ENCODE results near the gene TFPI2.

The TFPI2 gene

DNA sequence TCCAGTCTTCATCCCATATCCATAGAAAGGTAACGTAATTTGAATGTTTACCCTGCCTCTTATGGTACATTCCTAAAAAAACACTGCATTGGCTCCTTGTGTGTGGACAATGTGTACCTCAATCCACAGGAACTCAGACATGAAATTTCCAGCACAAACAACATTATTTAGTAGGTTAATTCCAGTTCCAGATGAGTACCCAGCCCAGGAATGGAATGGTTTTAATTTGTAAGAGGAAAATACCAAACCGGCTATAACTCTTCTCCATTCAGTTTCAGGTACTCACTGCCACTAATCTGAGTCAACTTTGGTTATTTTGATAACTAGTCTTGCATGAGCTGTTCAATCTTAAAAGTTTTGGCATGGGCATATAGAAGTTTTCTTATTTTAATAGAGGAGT, 39.0 kb downstream of the TFPI2 start:
- no peak for DNase-seq

DNA sequence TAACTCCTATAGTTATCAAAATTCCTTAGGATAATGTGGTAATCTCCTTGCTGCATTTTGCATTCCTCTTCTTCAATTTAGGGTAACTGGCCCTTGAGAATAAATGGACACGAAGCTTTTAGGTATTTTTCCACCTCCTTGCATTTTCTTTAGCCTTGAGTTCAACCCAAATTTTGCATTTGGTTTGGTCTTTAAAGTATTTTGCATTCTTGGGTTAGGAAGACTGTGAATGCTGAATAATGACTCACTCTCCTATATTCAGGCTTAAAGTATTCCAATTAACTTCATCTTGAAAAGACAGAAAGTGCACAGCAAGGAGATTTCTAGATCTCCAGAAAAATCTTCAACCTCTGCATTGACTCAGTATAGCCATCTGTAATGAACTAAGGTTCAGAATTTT, 47.3 kb downstream of the TFPI2 start:
- DNase-seq, result no peak

DNA sequence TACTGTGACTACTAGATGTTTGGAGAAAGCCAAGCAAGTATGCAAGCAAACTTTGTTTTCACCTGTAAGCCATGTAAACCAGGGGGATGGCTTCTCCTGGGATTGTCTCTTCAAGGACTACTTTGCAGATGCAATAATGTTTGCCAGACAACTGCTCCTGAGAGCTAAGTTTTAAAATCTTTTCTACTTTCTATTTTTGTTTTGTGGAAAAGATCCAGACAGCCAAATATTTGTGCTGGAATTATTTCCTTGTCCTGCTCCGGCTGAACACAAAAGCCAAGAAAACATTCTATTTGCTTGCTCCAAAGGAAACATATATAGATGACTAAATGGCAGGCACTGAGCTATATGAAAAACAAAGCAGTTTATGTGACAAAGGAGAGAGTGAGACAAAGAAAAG, 51.6 kb downstream of the TFPI2 start:
- DNase-seq, result no peak

DNA sequence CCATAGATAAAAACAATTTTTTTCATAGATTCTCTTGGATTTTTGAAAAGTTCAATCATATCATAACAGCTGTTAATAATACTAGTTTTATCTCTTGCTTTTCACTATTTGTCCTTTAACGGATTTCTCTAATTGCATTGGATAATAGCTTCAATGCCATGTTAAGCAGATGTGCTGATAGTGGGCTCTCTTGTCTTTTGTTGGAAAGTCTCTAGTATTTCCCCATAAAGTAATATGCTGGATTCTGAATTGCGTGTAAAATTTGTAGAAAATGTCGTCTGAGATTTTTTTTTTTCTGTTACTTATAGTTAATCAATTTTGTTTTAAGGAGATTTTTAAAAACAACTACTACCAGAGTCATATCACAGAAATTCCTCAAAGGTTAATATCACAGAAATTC, 53.3 kb downstream of the TFPI2 start:
- no peak for DNase-seq

DNA sequence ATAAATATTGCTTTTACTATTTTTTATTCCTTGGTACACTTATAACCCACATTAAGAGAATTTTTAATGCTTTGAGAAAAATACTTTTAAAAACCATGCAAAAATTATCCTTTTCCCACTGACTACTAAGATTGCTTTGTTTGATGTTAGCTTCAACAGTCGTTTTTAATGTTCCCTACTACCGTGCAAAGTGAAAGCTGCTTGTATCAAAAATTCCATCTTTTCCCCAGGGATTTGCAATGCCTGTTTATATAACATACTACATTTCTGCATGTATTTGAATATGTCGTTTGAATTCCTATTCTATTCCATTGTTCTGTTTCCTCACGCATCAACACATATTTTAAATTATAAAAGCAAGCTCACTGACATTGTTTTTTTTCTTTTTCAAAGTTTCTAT, 54.4 kb downstream of the TFPI2 start:
- no peak for DNase-seq

DNA sequence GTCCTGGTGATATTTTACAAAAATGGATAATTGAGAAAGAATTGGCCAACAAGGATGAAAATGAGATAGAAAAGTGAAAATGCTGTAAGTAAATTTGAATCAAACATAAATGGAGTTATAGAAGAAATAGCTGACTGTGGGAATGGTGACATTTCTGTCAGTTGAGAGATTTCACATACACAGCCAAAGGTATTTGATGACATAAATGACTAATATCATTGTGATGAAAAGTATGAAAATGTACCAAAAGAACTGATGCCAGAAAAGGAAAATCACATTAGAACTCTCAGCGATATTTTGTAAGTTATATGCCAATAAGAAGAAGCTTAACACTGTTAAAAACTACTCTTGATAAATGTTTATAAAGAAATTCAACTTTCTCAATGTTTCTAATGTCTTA, 54.9 kb downstream of the TFPI2 start:
- no peak for DNase-seq

All from NCI-H510A treated with DMSO at 0.1 percent for 48 hours (cell line).